ENCODE measurements around the gene RAD51B. TPM values are rescaled to one million over a fixed set of nuclear protein-coding genes. Genes with fewer than 3 reads are reported as not detected.
"Not testable (repeated sequence)": the region's sequence is repeated elsewhere in the genome, so short reads cannot be mapped to it uniquely, and the experiment has no call there.

RAD51B gene
- total and polyA plus RNA-seq, 7 donors = 2.4 to 24.4 (median 7.1) TPM

- intact Hi-C loops (cut with DNase I) = no loop called here
- TF ChIP-seq POLR2AphosphoS5 (IDR thresholded peaks at IDR 0.05) (peak in 2 of 4 donors; percentile 22 to 35), CTCF (IDR thresholded peaks at IDR 0.05) (no peak)
- Histone ChIP-seq H3K4me3 (no peak overlapping the region), H3K27ac (peak overlapping the region in 3 of 4 donors; percentile 73 to 80 (median 76)), H3K9me3 (peaks cover 0 to 4% (median 0%) of the 10 kb centered on the region in 4 donors), H3K36me3 (no peaks in the 10 kb centered on the region), H3K27me3 (no peaks in the 10 kb centered on the region), H3K4me1 (peaks cover 0 to 41% (median 26%) of the 10 kb centered on the region in 4 donors)
- 15 to 70% methylated on average over 1 of the region's 1 CpG for WGBS, 2 donors
- no peak for DNase-seq
Observed at GRCh38 chr14:68018598-68018997, 199.0 kb downstream of the RAD51B start.

- Histone ChIP-seq H3K9me3 (peaks cover 0 to 4% (median 0%) of the 10 kb centered on the region in 4 donors), H3K27ac (peak overlapping the region in 2 of 4 donors; percentile 40 to 76), H3K27me3 (no peaks in the 10 kb centered on the region), H3K36me3 (no peaks in the 10 kb centered on the region), H3K4me3 (no peak overlapping the region), H3K4me1 (peaks cover 0 to 35% (median 23%) of the 10 kb centered on the region in 4 donors)
- WGBS, 2 donors = 97 to 100% methylated on average over 1 of the region's 1 CpG
- no peak for DNase-seq
- intact Hi-C loops (cut with DNase I) = no loop called here
- TF ChIP-seq POLR2AphosphoS5 (IDR thresholded peaks at IDR 0.05) (no peak), CTCF (IDR thresholded peaks at IDR 0.05) (no peak), EP300 (IDR thresholded peaks at IDR 0.05) (no peak), POLR2A (IDR thresholded peaks at IDR 0.05) (no peak)
Observed at GRCh38 chr14:68020493-68020892, 200.9 kb downstream of the RAD51B start.

- DNase-seq = no peak
- Histone ChIP-seq H3K27ac (peak overlapping the region in 3 of 4 donors; percentile 24 to 76 (median 40)), H3K9me3 (peaks cover 0 to 4% (median 0%) of the 10 kb centered on the region in 4 donors), H3K36me3 (no peaks in the 10 kb centered on the region), H3K27me3 (no peaks in the 10 kb centered on the region), H3K4me1 (peaks cover 0 to 33% (median 18%) of the 10 kb centered on the region in 4 donors), H3K4me3 (no peak overlapping the region)
- TF ChIP-seq POLR2A (IDR thresholded peaks at IDR 0.05) = no peak
- TF ChIP-seq EP300 (IDR thresholded peaks at IDR 0.05) = no peak
- TF ChIP-seq CTCF (IDR thresholded peaks at IDR 0.05) = no peak
- no peak for TF ChIP-seq POLR2AphosphoS5 (IDR thresholded peaks at IDR 0.05)
- intact Hi-C loops (cut with DNase I) = no loop called here
- 10 to 58% methylated on average over 4 of the region's 4 CpGs for WGBS, 2 donors
Observed at GRCh38 chr14:68020999-68021663, 201.6 kb downstream of the RAD51B start.

- Histone ChIP-seq H3K36me3 (no peaks in the 10 kb centered on the region), H3K9me3 (peaks cover 0 to 5% (median 4%) of the 10 kb centered on the region in 4 donors), H3K27me3 (no peaks in the 10 kb centered on the region), H3K4me3 (no peak overlapping the region), H3K27ac (no peak overlapping the region), H3K4me1 (peaks cover 0 to 8% (median 2%) of the 10 kb centered on the region in 4 donors)
- no peak for DNase-seq
- intact Hi-C loops (cut with DNase I) = no loop called here
- 91 to 97% methylated on average over 5 of the region's 5 CpGs for WGBS, 2 donors
- no peak for TF ChIP-seq POLR2AphosphoS5 (IDR thresholded peaks at IDR 0.05)
Observed at GRCh38 chr14:68027276-68027675, 207.7 kb downstream of the RAD51B start.

- TF ChIP-seq POLR2AphosphoS5 (IDR thresholded peaks at IDR 0.05) (no peak), POLR2A (IDR thresholded peaks at IDR 0.05) (no peak), EP300 (IDR thresholded peaks at IDR 0.05) (no peak), CTCF (IDR thresholded peaks at IDR 0.05) (no peak)
- WGBS, 2 donors = 83 to 91% methylated on average over 1 of the region's 1 CpG
- no peak for DNase-seq
- intact Hi-C loops (cut with DNase I) = no loop called here
- Histone ChIP-seq H3K4me3 (no peak overlapping the region), H3K36me3 (no peaks in the 10 kb centered on the region), H3K4me1 (peaks cover 0 to 14% (median 6%) of the 10 kb centered on the region in 4 donors), H3K27me3 (no peaks in the 10 kb centered on the region), H3K9me3 (peaks cover 0 to 5% (median 3%) of the 10 kb centered on the region in 4 donors), H3K27ac (no peak overlapping the region)
Observed at GRCh38 chr14:68028075-68028474, 208.5 kb downstream of the RAD51B start.

GRCh38 chr14:68031011-68031410 lies 211.4 kb downstream of the RAD51B start:
- H3K4me3 ChIP-seq, DNase-seq: not testable (repeated sequence)

More at GRCh38 chr14:68031011-68031410, 211.4 kb downstream of the RAD51B start:
- not testable (repeated sequence) for H3K27ac ChIP-seq, H3K9me3 ChIP-seq, H3K36me3 ChIP-seq, H3K27me3 ChIP-seq
- intact Hi-C loops (cut with DNase I) = loop anchor here (10.0 kb wide), 1 partner anchor 784 kb away; no protein-coding TSS in a partner anchor
- 91 to 97% methylated on average over 1 of the region's 1 CpG for WGBS, 2 donors
- peaks cover 0 to 35% (median 15%) of the 10 kb centered on the region in 4 donors for H3K4me1 ChIP-seq
